HepG2 (cell line): ENCODE data around the gene SGK1. TPM values are rescaled to one million over a fixed set of nuclear protein-coding genes. Genes with fewer than 3 reads are reported as not detected.

Experiments used
- ARNT2 ChIP-seq: sonication (generic); formaldehyde crosslinking; IDR thresholded peaks from 2 replicates; pipeline ENCODE4 v1.8.0; 2022; ENCODE audit warnings: mild to moderate bottlenecking, low read depth, missing genetic modification reagents, moderate library complexity
- CREM ChIP-seq, 2 experiments: sonication (generic) in 1 of 2; formaldehyde crosslinking in 1 of 2; IDR thresholded peaks; 2 replicates each; pipeline versions ENCODE4 v1.4.0 to v1.6.1; 2016 to 2020; ENCODE audit warnings: antibody characterized with exemption in 1 of 2, mild to moderate bottlenecking in 1 of 2, missing genetic modification reagents in 1 of 2
- ERF ChIP-seq: IDR thresholded peaks from 2 replicates; pipeline ENCODE4 v1.6.1; 2018; ENCODE audit warnings: missing biosample characterization, missing genetic modification reagents
- HDAC1 ChIP-seq: sonication (generic); formaldehyde crosslinking; IDR thresholded peaks from 2 replicates; pipeline ENCODE4 v1.5.1; 2020; ENCODE audit warnings: mild to moderate bottlenecking, missing genetic modification reagents
- HOXA3 ChIP-seq: sonication (generic); formaldehyde crosslinking; IDR thresholded peaks from 2 replicates; pipeline ENCODE4 v1.5.0; 2020; ENCODE audit warnings: missing genetic modification reagents
- MBD4 ChIP-seq: IDR thresholded peaks from 2 replicates; pipeline ENCODE4 v1.6.1; 2012; ENCODE audit warnings: low read length, inconsistent platforms, borderline replicate concordance
- NR2F2 ChIP-seq: IDR thresholded peaks from 2 replicates; pipeline ENCODE4 v1.6.1; 2012; ENCODE audit warnings: low read depth, inconsistent platforms, borderline replicate concordance
- ONECUT2 ChIP-seq: sonication (generic); formaldehyde crosslinking; IDR thresholded peaks from 2 replicates; pipeline ENCODE4 v1.4.0; 2020; ENCODE audit warnings: missing genetic modification reagents
- SIX4 ChIP-seq: sonication (generic); formaldehyde crosslinking; IDR thresholded peaks from 2 replicates; pipeline ENCODE4 v1.4.0; 2020; ENCODE audit warnings: missing genetic modification reagents
- ZBTB44 ChIP-seq: sonication (generic); formaldehyde crosslinking; IDR thresholded peaks from 2 replicates; pipeline ENCODE4 v1.4.0; 2020; ENCODE audit warnings: missing genetic modification reagents
- ZBTB7B ChIP-seq: sonication (generic); formaldehyde crosslinking; IDR thresholded peaks from 2 replicates; pipeline ENCODE4 v1.4.0; 2020; ENCODE audit warnings: missing genetic modification reagents
- ZNF275 ChIP-seq: sonication (generic); formaldehyde crosslinking; IDR thresholded peaks from 2 replicates; pipeline ENCODE4 v1.8.0; 2022; ENCODE audit warnings: missing genetic modification reagents, mild to moderate bottlenecking, inconsistent platforms, borderline replicate concordance
- ZNF33A ChIP-seq: sonication (generic); formaldehyde crosslinking; IDR thresholded peaks from 2 replicates; pipeline ENCODE4 v1.5.1; 2020; ENCODE audit warnings: missing genetic modification reagents, mild to moderate bottlenecking, moderate library complexity, borderline replicate concordance
- ZNF569 ChIP-seq: sonication (generic); formaldehyde crosslinking; IDR thresholded peaks from 2 replicates; pipeline ENCODE4 v1.5.0; 2020; ENCODE audit warnings: mild to moderate bottlenecking, missing genetic modification reagents, moderate library complexity, borderline replicate concordance
- ZSCAN12 ChIP-seq: sonication (generic); formaldehyde crosslinking; IDR thresholded peaks from 2 replicates; pipeline ENCODE4 v1.9.0; 2021; ENCODE audit warnings: mild to moderate bottlenecking, missing genetic modification reagents
- polyA plus RNA-seq, 8 experiments: library from polyadenylated mRNA; depleted of rRNA in 3 of 8; stranded (reverse) in 7 of 8; unstranded in 1 of 8; fragments of >200 nt; fragmentation: Illumina TruSeq in 4 of 8; extraction: Trizol in 4 of 8; gene quantifications; 2 replicates each; pipeline versions ENCODE4 v1.2.1 to v1.2.3, GENCODE V29; 2011 to 2016; ENCODE audit warnings: low read depth in 4 of 8, missing spikeins in 1 of 8, mixed read lengths in 1 of 8; ENCODE audit not compliant: insufficient read depth in 1 of 8
- total RNA-seq, 5 experiments: library from RNA; depleted of rRNA; stranded (reverse); fragments of >200 nt; fragmentation: Illumina TruSeq; extraction: Trizol; gene quantifications; 2 replicates each; pipeline ENCODE4 v1.2.3, GENCODE V29; 2016; ENCODE audit warnings: low read depth in 1 of 5
- TF ChIP-seq, protein P1 (sequence below): sonication (generic); formaldehyde crosslinking; IDR thresholded peaks from 2 replicates; pipeline ENCODE4 v1.8.1; 2023; ENCODE audit warnings: mild to moderate bottlenecking, moderate library complexity, missing genetic modification reagents
- TF ChIP-seq, protein P2 (sequence below): sonication (generic); formaldehyde crosslinking; IDR thresholded peaks from 2 replicates; pipeline ENCODE4 v1.9.0; 2021; ENCODE audit warnings: mild to moderate bottlenecking, missing genetic modification reagents
- TF ChIP-seq, protein P3 (sequence below): sonication (generic); formaldehyde crosslinking; IDR thresholded peaks from 2 replicates; pipeline ENCODE4 v1.4.0; 2020; ENCODE audit warnings: missing genetic modification reagents

SGK1 gene
- total and polyA plus RNA-seq, 2 of the 13 experiments (the other 11 are each of a cell fraction or from before 2014, with no cell fraction given) = 56.1 to 56.2 TPM

- TF ChIP-seq ARNT2 (CRISPR knock-in tag) (peak; percentile 58; the same call in 1 of the 2 replicates), ZNF275 (no peak), ZNF33A (CRISPR knock-in tag) (peak; percentile 8; the same call in 1 of the 2 replicates), ERF (CRISPR knock-in tag) (peak; percentile 85), NR2F2 (peak; percentile 91), MBD4 (peak; percentile 96), ZBTB7B (CRISPR knock-in tag) (peak; percentile 71; the same call in 1 of the 2 replicates), ZSCAN12 (CRISPR knock-in tag) (no peak), ZBTB44 (CRISPR knock-in tag) (peak; percentile 48; the same call in 1 of the 2 replicates), ZNF569 (CRISPR knock-in tag) (no peak), HDAC1 (CRISPR knock-in tag) (peak; percentile 89), HOXA3 (peak; percentile 29; the same call in 1 of the 2 replicates), CREM (IDR thresholded peaks at IDR 0.05) (peak; percentile 95), CREM (CRISPR knock-in tag; IDR thresholded peaks at IDR 0.05) (no peak), SIX4 (peak; percentile 100), ONECUT2 (CRISPR knock-in tag) (peak; percentile 86; the same call in 1 of the 2 replicates)
- TF ChIP-seq, protein P1, sequence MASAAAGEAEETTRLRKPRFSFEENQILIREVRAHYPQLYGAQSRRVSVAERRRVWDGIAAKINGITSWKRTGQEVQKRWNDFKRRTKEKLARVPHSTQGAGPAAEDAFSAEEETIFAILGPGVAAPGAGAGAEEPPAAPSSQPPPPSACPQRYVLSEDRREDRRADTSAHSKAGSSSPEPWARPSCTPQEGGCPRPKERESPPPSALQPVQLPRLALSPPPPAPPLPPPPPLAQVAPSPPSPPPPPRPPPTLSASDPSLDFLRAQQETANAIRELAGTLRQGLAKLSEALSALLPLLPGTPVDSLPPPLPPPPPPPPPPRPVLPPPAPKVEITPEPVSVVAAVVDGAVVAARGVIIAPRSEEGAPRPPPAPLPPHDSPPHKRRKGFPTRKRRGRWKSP (CRISPR knock-in tag) = peak; percentile 71; the same call in 1 of the 2 replicates
- TF ChIP-seq, protein P2, sequence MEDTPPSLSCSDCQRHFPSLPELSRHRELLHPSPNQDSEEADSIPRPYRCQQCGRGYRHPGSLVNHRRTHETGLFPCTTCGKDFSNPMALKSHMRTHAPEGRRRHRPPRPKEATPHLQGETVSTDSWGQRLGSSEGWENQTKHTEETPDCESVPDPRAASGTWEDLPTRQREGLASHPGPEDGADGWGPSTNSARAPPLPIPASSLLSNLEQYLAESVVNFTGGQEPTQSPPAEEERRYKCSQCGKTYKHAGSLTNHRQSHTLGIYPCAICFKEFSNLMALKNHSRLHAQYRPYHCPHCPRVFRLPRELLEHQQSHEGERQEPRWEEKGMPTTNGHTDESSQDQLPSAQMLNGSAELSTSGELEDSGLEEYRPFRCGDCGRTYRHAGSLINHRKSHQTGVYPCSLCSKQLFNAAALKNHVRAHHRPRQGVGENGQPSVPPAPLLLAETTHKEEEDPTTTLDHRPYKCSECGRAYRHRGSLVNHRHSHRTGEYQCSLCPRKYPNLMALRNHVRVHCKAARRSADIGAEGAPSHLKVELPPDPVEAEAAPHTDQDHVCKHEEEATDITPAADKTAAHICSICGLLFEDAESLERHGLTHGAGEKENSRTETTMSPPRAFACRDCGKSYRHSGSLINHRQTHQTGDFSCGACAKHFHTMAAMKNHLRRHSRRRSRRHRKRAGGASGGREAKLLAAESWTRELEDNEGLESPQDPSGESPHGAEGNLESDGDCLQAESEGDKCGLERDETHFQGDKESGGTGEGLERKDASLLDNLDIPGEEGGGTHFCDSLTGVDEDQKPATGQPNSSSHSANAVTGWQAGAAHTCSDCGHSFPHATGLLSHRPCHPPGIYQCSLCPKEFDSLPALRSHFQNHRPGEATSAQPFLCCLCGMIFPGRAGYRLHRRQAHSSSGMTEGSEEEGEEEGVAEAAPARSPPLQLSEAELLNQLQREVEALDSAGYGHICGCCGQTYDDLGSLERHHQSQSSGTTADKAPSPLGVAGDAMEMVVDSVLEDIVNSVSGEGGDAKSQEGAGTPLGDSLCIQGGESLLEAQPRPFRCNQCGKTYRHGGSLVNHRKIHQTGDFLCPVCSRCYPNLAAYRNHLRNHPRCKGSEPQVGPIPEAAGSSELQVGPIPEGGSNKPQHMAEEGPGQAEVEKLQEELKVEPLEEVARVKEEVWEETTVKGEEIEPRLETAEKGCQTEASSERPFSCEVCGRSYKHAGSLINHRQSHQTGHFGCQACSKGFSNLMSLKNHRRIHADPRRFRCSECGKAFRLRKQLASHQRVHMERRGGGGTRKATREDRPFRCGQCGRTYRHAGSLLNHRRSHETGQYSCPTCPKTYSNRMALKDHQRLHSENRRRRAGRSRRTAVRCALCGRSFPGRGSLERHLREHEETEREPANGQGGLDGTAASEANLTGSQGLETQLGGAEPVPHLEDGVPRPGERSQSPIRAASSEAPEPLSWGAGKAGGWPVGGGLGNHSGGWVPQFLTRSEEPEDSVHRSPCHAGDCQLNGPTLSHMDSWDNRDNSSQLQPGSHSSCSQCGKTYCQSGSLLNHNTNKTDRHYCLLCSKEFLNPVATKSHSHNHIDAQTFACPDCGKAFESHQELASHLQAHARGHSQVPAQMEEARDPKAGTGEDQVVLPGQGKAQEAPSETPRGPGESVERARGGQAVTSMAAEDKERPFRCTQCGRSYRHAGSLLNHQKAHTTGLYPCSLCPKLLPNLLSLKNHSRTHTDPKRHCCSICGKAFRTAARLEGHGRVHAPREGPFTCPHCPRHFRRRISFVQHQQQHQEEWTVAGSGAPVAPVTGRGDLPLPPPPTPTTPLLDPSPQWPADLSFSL (CRISPR knock-in tag) = no peak
- TF ChIP-seq, protein P3, sequence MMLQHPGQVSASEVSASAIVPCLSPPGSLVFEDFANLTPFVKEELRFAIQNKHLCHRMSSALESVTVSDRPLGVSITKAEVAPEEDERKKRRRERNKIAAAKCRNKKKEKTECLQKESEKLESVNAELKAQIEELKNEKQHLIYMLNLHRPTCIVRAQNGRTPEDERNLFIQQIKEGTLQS = peak; percentile 40; the same call in 1 of the 2 replicates
These were observed 117.9 kb downstream of the SGK1 start (continued) for GRCh38 chr6:134199848-134200606.
